Loucy (cell line): ENCODE results near the gene MCM5.

Experiments used
- CTCF ChIP-seq: fragments of 200-600 bp; sonication (generic); conservative IDR thresholded peaks from 2 replicates; pipeline ENCODE4 v1.5.1; 2014; ENCODE audit warnings: mild to moderate bottlenecking, antibody characterized with exemption, low read length
- EZH2phosphoT487 ChIP-seq: fragments of 200-600 bp; IDR thresholded peaks from 2 replicates; pipeline ENCODE4 v1.6.1; 2018; ENCODE audit warnings: antibody characterized with exemption, mild to moderate bottlenecking, moderate library complexity, borderline replicate concordance

DNA sequence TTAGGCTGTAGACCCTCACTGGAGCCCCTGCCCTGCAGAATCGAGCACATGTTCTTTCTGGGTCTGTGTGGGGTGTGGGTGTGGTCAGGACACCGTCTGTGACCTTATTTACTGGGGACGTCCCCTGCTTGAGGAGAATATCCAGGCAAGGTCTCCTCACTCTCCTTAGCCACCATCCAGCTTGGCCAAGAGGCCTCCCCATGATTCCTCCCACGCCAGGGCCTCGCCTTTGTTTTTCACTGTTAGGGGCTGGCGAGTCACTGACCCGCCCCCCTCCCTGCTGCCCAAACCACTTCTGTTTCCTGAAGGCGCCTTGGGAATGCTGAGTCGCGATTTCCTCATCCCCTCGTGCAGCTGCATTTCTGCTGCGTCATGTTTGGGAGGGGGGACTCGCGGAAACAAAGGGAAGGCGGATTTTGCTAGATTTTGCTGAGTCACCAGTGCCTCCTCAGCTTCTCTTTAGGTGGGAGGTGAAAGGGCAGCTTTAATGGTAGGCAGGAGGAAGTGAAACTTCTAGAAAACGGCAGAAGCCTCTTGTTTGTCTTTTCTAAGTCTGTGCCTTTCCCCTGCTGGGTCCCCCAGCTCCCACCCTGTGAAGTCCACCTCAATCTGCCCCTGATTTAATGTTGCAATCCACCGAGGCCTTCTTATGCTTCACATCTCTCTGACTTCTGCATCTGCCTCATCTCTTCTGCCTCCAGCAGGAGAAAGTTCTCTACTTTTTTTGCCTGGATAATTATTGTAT, 23.0 kb upstream of the MCM5 start:
- TF ChIP-seq CTCF (no peak), EZH2phosphoT487 (no peak)
